Smooth muscle cell (in vitro differentiated cells): ENCODE data around the gene MPZL1. TPM values are rescaled to one million over a fixed set of nuclear protein-coding genes. Genes with fewer than 3 reads are reported as not detected.

Experiments
- polyA plus RNA-seq: library from polyadenylated mRNA; unstranded; fragments of >200 nt; fragmentation: Nextera tagmentation; extraction: Ambion mirVana; gene quantifications from 2 replicates; pipeline ENCODE4 v1.2.1, GENCODE V29; 2016
- total RNA-seq: library from RNA; depleted of rRNA; stranded (reverse); fragments of >200 nt; gene quantifications from 2 replicates; pipeline ENCODE4 v1.2.3, GENCODE V29; 2014

Gene MPZL1
- total and polyA plus RNA-seq, 2 experiments from 2014 or later = 250 to 276 TPM

Other genes with a start within 250 kb of the MPZL1 start
- 0.13 TPM in 1 of 2 replicates, not detected in the other for gene CD247, start 203.5 kb upstream of the MPZL1 start, total RNA-seq
- gene CD247, start 203.5 kb upstream of the MPZL1 start, polyA plus RNA-seq = not detected in 2 replicates
- gene CREG1, start 168.2 kb upstream of the MPZL1 start, total RNA-seq = 76.7 and 80.0 TPM in 2 replicates
- gene CREG1, start 168.2 kb upstream of the MPZL1 start, polyA plus RNA-seq = 43.1 and 45.2 TPM in 2 replicates
- 0.27 TPM in 1 of 2 replicates, not detected in the other for gene RCSD1, start 91.8 kb upstream of the MPZL1 start, total RNA-seq
- gene RCSD1, start 91.8 kb upstream of the MPZL1 start, polyA plus RNA-seq = 0.40 TPM in 1 of 2 replicates, not detected in the other
- 0.18 TPM in 1 of 2 replicates, not detected in the other for gene ADCY10, start 192.2 kb downstream of the MPZL1 start, total RNA-seq
- gene ADCY10, start 192.2 kb downstream of the MPZL1 start, polyA plus RNA-seq = not detected in 2 replicates
- 30.0 and 34.9 TPM in 2 replicates for gene DCAF6, start 214.7 kb downstream of the MPZL1 start, total RNA-seq
- gene DCAF6, start 214.7 kb downstream of the MPZL1 start, polyA plus RNA-seq = 27.4 and 33.6 TPM in 2 replicates
- 47.1 and 58.2 TPM in 2 replicates for gene MPC2, start 215.1 kb downstream of the MPZL1 start, total RNA-seq
- gene MPC2, start 215.1 kb downstream of the MPZL1 start, polyA plus RNA-seq = 66.5 and 69.9 TPM in 2 replicates